Nephron progenitor cell (in vitro differentiated cells): Measurements from ENCODE around the gene SLC51B.
"Not testable (repeated sequence)": the region's sequence is repeated elsewhere in the genome, so short reads cannot be mapped to it uniquely, and the experiment has no call there.

Source experiments
- DNase-seq: peaks from one replicate; pipeline ENCODE4 v3.0.0; 2021
- H3K27ac Mint-ChIP-seq: 2 replicates; pipeline ENCODE4 v1.8.0; 2021; ENCODE audit warnings: mild to moderate bottlenecking, moderate library complexity, mixed read lengths
- H3K27me3 Mint-ChIP-seq: 2 replicates; pipeline ENCODE4 v1.8.0; 2021; ENCODE audit warnings: mild to moderate bottlenecking, low read depth, mixed read lengths; ENCODE audit not compliant: poor library complexity
- H3K36me3 Mint-ChIP-seq: 2 replicates; pipeline ENCODE4 v1.8.0; 2021; ENCODE audit warnings: low read depth, mixed read lengths
- H3K4me1 Mint-ChIP-seq: 2 replicates; pipeline ENCODE4 v1.8.0; 2021; ENCODE audit warnings: mixed read lengths
- H3K4me3 Mint-ChIP-seq: 2 replicates; pipeline ENCODE4 v1.8.0; 2021; ENCODE audit warnings: mild to moderate bottlenecking, moderate library complexity, mixed read lengths
- H3K9me3 Mint-ChIP-seq: 2 replicates; pipeline ENCODE4 v1.8.0; 2021; ENCODE audit warnings: mild to moderate bottlenecking, moderate library complexity, mixed read lengths
- TF ChIP-seq, protein P1 (sequence below): fragments of 200-600 bp; sonication (generic); IDR thresholded peaks from 2 replicates; pipeline ENCODE4 v1.5.0; 2021; ENCODE audit warnings: antibody characterized with exemption

SLC51B gene

DNA sequence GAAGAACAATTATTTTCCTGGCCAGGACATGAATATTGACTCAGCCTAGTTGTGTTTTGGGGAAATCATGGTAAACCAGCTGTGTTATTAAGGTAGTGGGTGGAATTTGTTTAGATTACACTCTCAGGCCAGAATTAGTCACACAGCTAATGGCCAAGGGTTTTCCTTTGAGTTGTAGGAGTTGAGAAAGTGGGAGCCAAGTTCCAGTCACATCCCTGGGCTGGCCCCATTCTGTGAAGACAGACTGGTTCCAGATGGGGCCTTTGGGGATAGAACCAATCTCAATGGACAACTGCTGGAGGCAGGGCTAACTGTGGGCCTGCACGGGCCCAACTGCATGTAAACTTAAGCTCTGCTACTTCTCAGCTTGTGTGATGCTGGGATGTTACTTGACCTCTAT lies 24.0 kb downstream of the SLC51B start:
- H3K27ac Mint-ChIP-seq: peak overlapping the region; percentile 36
- TF ChIP-seq, protein P1, sequence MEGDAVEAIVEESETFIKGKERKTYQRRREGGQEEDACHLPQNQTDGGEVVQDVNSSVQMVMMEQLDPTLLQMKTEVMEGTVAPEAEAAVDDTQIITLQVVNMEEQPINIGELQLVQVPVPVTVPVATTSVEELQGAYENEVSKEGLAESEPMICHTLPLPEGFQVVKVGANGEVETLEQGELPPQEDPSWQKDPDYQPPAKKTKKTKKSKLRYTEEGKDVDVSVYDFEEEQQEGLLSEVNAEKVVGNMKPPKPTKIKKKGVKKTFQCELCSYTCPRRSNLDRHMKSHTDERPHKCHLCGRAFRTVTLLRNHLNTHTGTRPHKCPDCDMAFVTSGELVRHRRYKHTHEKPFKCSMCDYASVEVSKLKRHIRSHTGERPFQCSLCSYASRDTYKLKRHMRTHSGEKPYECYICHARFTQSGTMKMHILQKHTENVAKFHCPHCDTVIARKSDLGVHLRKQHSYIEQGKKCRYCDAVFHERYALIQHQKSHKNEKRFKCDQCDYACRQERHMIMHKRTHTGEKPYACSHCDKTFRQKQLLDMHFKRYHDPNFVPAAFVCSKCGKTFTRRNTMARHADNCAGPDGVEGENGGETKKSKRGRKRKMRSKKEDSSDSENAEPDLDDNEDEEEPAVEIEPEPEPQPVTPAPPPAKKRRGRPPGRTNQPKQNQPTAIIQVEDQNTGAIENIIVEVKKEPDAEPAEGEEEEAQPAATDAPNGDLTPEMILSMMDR: no peak
- H3K4me3 Mint-ChIP-seq: no peak overlapping the region
- DNase-seq: no peak
- H3K27me3 Mint-ChIP-seq: peaks cover 15% of the 10 kb centered on the region
- peaks cover 70% of the 10 kb centered on the region for H3K4me1 Mint-ChIP-seq
- H3K9me3 Mint-ChIP-seq: peaks cover 13% of the 10 kb centered on the region
- H3K36me3 Mint-ChIP-seq: no peaks in the 10 kb centered on the region

- Mint-ChIP-seq H3K9me3 (peaks cover 13% of the 10 kb centered on the region), H3K27me3 (peaks cover 15% of the 10 kb centered on the region), H3K4me1 (peaks cover 68% of the 10 kb centered on the region), H3K4me3 (peak overlapping the region; percentile 28), H3K27ac (peak overlapping the region; percentile 36), H3K36me3 (no peaks in the 10 kb centered on the region)
- DNase-seq: no peak
- TF ChIP-seq, protein P1: no peak
Measured at GRCh38 chr15:65069779-65070546, 24.8 kb downstream of the SLC51B start.

DNA sequence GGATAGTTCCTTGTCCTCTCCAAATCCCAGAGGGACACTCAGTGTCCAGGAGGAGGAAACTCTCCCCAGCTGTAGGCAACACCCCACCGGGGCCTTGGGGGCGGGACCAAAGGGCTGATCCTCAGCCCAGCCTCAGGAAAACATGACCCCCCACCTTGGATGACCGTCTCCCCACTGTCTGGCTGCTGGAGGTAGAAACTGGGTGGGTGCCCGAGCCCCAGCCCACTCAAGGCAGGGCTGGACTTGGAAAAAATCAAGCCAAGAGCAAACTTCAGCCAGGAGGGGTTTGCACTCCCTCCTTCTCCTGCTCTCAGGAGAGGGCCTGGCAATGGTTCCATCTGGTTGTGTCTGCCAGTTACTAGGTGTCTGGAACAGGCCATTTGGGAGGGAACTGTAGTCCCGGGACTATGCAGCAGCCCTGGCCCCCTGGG lies 26.2 kb downstream of the SLC51B start:
- Mint-ChIP-seq H3K4me3 (no peak overlapping the region), H3K27ac (no peak overlapping the region), H3K27me3 (peaks cover 15% of the 10 kb centered on the region), H3K9me3 (peaks cover 16% of the 10 kb centered on the region), H3K36me3 (no peaks in the 10 kb centered on the region), H3K4me1 (peaks cover 61% of the 10 kb centered on the region)
- TF ChIP-seq, protein P1: no peak
- peak; percentile 32 for DNase-seq

DNA sequence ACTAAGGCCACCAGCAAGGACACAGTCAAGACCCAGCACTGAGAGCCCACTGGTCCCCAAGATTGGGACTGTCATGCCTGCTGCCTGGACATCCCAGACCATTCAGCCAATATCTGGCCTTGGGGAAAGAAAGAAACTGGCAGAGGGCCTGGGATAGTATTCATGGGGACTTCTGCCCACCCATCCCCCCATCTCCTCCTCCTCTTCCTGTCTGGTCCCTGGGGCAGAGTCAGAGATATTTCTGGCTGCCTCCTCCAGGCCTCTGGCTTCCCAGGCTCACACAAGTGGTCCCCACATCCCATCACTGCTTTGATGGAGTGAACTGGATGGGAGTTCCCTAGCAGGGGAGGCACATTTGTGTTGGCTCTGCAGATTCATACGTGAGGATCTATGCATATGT lies 26.8 kb downstream of the SLC51B start:
- H3K36me3 Mint-ChIP-seq: no peaks in the 10 kb centered on the region
- TF ChIP-seq, protein P1: no peak
- peaks cover 18% of the 10 kb centered on the region for H3K9me3 Mint-ChIP-seq
- peaks cover 58% of the 10 kb centered on the region for H3K4me1 Mint-ChIP-seq
- DNase-seq: no peak
- no peak overlapping the region for H3K4me3 Mint-ChIP-seq
- H3K27me3 Mint-ChIP-seq: peaks cover 15% of the 10 kb centered on the region
- H3K27ac Mint-ChIP-seq: no peak overlapping the region

DNA sequence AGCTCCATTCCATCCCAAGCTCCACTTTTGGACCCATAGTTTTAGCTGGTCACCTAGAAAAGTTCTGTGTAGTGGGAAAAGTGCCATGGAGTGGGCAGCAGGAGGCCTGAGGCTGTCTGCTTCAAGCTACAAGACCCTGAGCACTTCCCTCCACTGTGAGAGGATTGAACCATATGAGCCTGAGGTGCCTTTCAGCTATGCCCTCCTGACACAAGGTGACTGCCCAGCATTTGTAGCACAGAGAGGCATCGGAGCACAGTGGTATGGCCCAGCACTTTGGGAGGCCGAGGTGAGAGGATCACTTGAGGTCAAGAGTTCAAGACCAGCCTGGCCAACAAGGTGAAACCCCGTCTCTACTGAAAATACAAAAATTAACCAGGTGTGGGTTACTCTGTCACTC lies 27.4 kb downstream of the SLC51B start:
- no peak for DNase-seq
- TF ChIP-seq, protein P1: no peak
- Mint-ChIP-seq H3K9me3 (peaks cover 18% of the 10 kb centered on the region), H3K27me3 (peaks cover 15% of the 10 kb centered on the region), H3K4me3 (no peak overlapping the region), H3K4me1 (peaks cover 54% of the 10 kb centered on the region), H3K27ac (no peak overlapping the region), H3K36me3 (no peaks in the 10 kb centered on the region)

- DNase-seq, H3K4me3 Mint-ChIP-seq: not testable (repeated sequence)
Measured at GRCh38 chr15:65074946-65075345, 29.8 kb downstream of the SLC51B start.

DNA sequence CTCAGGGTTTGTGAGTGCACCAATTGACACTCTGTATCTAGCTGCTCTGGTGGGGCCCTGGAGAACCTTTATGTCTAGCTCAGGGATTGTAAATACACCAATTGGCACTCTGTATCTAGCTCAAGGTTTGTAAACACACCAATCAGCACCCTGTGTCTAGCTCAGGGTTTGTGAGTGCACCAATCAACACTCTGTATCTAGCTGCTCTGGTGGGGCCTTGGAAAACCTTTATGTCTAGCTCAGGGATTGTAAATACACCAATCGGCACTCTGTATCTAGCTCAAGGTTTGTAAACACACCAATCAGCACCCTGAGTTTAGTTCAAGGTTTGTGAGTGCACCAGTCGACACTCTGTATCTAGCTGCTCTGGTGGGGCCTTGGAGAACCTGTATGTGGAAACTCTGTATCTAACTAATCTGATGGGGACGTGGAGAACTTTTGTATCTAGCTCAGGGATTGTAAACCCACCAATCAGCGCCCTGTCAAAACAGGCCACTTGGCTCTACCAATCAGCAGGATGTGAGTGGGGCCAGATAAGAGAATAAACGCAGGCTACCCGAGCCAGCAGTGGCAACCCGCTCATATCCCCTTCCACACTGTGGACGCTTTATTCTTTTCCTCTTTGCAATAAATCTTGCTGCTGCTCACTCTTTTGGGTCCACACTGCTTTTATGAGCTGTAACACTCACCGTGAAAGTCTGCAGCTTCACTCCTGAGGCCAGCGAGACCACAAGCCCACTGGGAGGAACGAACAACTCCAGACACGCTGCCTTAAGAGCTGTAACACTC lies 30.6 kb downstream of the SLC51B start:
- not testable (repeated sequence) for DNase-seq, H3K36me3 Mint-ChIP-seq, H3K4me3 Mint-ChIP-seq
- Mint-ChIP-seq H3K27me3 (peaks cover 28% of the 10 kb centered on the region), H3K27ac (peak overlapping the region; percentile 95), H3K4me1 (peaks cover 48% of the 10 kb centered on the region), H3K9me3 (peaks cover 18% of the 10 kb centered on the region)

More at GRCh38 chr15:65074946-65075345, 29.8 kb downstream of the SLC51B start:
- H3K9me3 Mint-ChIP-seq: peaks cover 18% of the 10 kb centered on the region
- peaks cover 26% of the 10 kb centered on the region for H3K27me3 Mint-ChIP-seq
- H3K27ac Mint-ChIP-seq, H3K36me3 Mint-ChIP-seq: not testable (repeated sequence)
- H3K4me1 Mint-ChIP-seq: peaks cover 54% of the 10 kb centered on the region
